Fibroblast of lung (primary cell): ENCODE results near the gene IL15RA. TPM values are rescaled to one million over a fixed set of nuclear protein-coding genes. Genes with fewer than 3 reads are reported as not detected.

Source experiments
- DNase-seq, 2 donors: peaks; one replicate each; pipeline versions ENCODE4 v3.0.0 to v3.0.0-alpha.2; 2010; ENCODE audit warnings: low read depth in 2 of 2
- H2AFZ ChIP-seq: 2 replicates; pipeline ENCODE4 v1.5.1; 2012; ENCODE audit warnings: low read length, control low read depth, inconsistent platforms
- H3K27ac ChIP-seq: 2 replicates; pipeline ENCODE4 v1.5.1; 2011; ENCODE audit warnings: low read length, control low read depth; ENCODE audit not compliant: insufficient read depth
- H3K27me3 ChIP-seq: 2 replicates; pipeline ENCODE4 v1.5.1; 2011; ENCODE audit warnings: mild to moderate bottlenecking, low read length; ENCODE audit not compliant: control insufficient read depth, insufficient read depth
- H3K36me3 ChIP-seq: 2 replicates; pipeline ENCODE4 v1.5.1; 2011; ENCODE audit warnings: low read length; ENCODE audit not compliant: control insufficient read depth, insufficient read depth
- H3K4me1 ChIP-seq: 2 replicates; pipeline ENCODE4 v1.5.1; 2011; ENCODE audit warnings: low read length; ENCODE audit not compliant: control insufficient read depth, insufficient read depth; ENCODE audit errors: extremely low read depth
- H3K4me2 ChIP-seq: 2 replicates; pipeline ENCODE4 v1.5.1; 2011; ENCODE audit warnings: low read length, control low read depth; ENCODE audit not compliant: insufficient read depth; ENCODE audit errors: extremely low read depth
- H3K4me3 ChIP-seq, 4 experiments: fragments of 200-600 bp in 1 of 4; sonication (generic) in 1 of 4; replicated peaks in 1 of 4; 2 replicates each; pipeline ENCODE4 v1.5.1; 2011 to 2016; ENCODE audit warnings: low read length in 4 of 4, low read depth in 3 of 4, mild to moderate bottlenecking in 3 of 4, control low read depth in 2 of 4, inconsistent platforms in 1 of 4, mixed read lengths in 1 of 4; ENCODE audit not compliant: insufficient read depth in 1 of 4; ENCODE audit errors: control extremely low read depth in 1 of 4
- H3K79me2 ChIP-seq: 2 replicates; pipeline ENCODE4 v1.5.1; 2012; ENCODE audit warnings: mild to moderate bottlenecking, low read length, inconsistent platforms; ENCODE audit not compliant: control insufficient read depth, insufficient read depth
- H3K9ac ChIP-seq: 2 replicates; pipeline ENCODE4 v1.5.1; 2011; ENCODE audit warnings: mild to moderate bottlenecking, low read length, control low read depth; ENCODE audit not compliant: insufficient read depth
- H3K9me3 ChIP-seq: 2 replicates; pipeline ENCODE4 v1.5.1; 2012; ENCODE audit warnings: low read depth, low read length; ENCODE audit not compliant: control insufficient read depth, insufficient read depth
- H4K20me1 ChIP-seq: 2 replicates; pipeline ENCODE4 v1.5.1; 2011; ENCODE audit warnings: low read length; ENCODE audit not compliant: control insufficient read depth, insufficient read depth; ENCODE audit errors: extremely low read depth
- EZH2 ChIP-seq: IDR thresholded peaks from 2 replicates; pipeline ENCODE4 v1.5.1; 2012; ENCODE audit warnings: low read length, control low read depth, mild to moderate bottlenecking; ENCODE audit errors: missing control alignments
- polyA plus RNA-seq, 2 donors: library from polyadenylated mRNA; depleted of rRNA in 1 of 2; stranded (reverse) in 1 of 2; unstranded in 1 of 2; fragments of >200 nt; gene quantifications; 2 replicates each; pipeline ENCODE4 v1.2.1, GENCODE V29; 2011 to 2012; ENCODE audit warnings: missing spikeins in 1 of 2
- total RNA-seq: library from RNA; depleted of rRNA; stranded (reverse); fragments of >200 nt; gene quantifications from 2 replicates; pipeline ENCODE4 v1.2.1, GENCODE V29; 2014
- TF ChIP-seq, protein P1 (sequence below), 2 donors: IDR thresholded peaks in 1 of 2; conservative IDR thresholded peaks in 1 of 2; 1 replicate in 1 of 2; 2 replicates in 1 of 2; pipeline ENCODE4 v1.5.1; 2011 to 2012; ENCODE audit warnings: low read length in 2 of 2, control low read depth in 1 of 2, inconsistent platforms in 1 of 2, low read depth in 1 of 2, mild to moderate bottlenecking in 1 of 2

IL15RA gene
- total and polyA plus RNA-seq, 2 donors (not counting 1 experiment from before 2014, with no cell fraction given) = 5.9 to 13.7 TPM

DNA sequence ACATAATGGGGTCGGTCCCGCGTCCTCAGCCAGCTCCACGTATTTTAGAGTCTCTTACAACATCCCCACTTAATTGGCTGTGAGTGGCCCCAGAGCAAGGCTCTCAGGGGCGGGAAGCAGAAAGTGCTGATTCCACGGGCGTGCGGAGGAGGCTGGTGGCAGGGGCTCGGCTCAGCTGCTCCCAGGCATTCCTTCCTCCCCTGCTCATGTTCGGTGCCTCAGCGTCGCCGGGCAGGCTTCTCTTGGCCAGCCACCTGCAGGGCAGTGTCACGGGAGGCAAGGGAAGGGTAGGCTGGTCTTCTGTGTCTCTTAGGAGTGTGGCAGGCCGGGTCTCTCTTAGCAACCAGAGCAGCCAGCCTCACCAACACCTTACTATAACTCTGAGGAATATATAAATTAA is 33.8 kb downstream of the IL15RA start:
- H3K4me1 ChIP-seq = peaks cover 21% of the 10 kb centered on the region
- no peaks in the 10 kb centered on the region for H3K27me3 ChIP-seq
- peak; percentile 51 to 68 for DNase-seq
- peak overlapping the region in 1 of 4 experiments; percentile 29 for H3K4me3 ChIP-seq
- no peak overlapping the region for H3K9ac ChIP-seq
- H3K36me3 ChIP-seq = peaks cover 1% of the 10 kb centered on the region
- H2AFZ ChIP-seq = no peak overlapping the region
- TF ChIP-seq, protein P1, sequence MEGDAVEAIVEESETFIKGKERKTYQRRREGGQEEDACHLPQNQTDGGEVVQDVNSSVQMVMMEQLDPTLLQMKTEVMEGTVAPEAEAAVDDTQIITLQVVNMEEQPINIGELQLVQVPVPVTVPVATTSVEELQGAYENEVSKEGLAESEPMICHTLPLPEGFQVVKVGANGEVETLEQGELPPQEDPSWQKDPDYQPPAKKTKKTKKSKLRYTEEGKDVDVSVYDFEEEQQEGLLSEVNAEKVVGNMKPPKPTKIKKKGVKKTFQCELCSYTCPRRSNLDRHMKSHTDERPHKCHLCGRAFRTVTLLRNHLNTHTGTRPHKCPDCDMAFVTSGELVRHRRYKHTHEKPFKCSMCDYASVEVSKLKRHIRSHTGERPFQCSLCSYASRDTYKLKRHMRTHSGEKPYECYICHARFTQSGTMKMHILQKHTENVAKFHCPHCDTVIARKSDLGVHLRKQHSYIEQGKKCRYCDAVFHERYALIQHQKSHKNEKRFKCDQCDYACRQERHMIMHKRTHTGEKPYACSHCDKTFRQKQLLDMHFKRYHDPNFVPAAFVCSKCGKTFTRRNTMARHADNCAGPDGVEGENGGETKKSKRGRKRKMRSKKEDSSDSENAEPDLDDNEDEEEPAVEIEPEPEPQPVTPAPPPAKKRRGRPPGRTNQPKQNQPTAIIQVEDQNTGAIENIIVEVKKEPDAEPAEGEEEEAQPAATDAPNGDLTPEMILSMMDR (conservative IDR thresholded peaks at IDR 0.05 in 1 of 2, IDR thresholded peaks at IDR 0.05 in 1 of 2; ENCODE audit: low read depth in 1 of 2, low read length in 2 of 2) = no peak
- TF ChIP-seq EZH2 = no peak
- H4K20me1 ChIP-seq = no peaks in the 10 kb centered on the region
- H3K9me3 ChIP-seq = no peaks in the 10 kb centered on the region
- peak overlapping the region; percentile 82 for H3K4me2 ChIP-seq
- peak overlapping the region; percentile 76 for H3K27ac ChIP-seq
- no peaks in the 10 kb centered on the region for H3K79me2 ChIP-seq

DNA sequence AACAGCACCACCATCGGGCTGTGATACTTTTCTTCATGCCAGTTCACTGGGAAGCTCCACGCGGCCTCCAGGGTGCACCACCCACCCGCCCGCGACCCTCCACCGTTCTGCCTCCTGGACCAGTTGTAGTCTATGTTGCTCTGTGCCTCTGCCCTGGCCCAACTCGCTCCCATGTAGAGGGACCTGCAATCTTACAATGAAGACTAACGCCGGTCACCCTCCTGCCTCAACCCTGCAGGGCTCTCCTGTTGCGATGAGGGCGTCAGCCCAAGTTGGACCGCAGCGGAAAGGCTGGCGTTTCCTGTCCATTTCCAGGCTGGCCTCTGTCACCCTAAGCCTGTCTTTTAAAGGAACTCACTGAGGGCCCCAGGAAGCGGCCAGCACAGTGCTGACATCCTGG is 34.9 kb downstream of the IL15RA start:
- Histone ChIP-seq H3K27ac (no peak overlapping the region), H3K9me3 (no peaks in the 10 kb centered on the region), H3K4me2 (no peak overlapping the region), H3K4me1 (peaks cover 21% of the 10 kb centered on the region), H3K27me3 (no peaks in the 10 kb centered on the region), H3K4me3 (no peak overlapping the region), H3K36me3 (peaks cover 4% of the 10 kb centered on the region), H3K79me2 (no peaks in the 10 kb centered on the region), H3K9ac (no peak overlapping the region), H4K20me1 (no peaks in the 10 kb centered on the region), H2AFZ (no peak overlapping the region)
- no peak for DNase-seq
- TF ChIP-seq, protein P1 (conservative IDR thresholded peaks at IDR 0.05 in 1 of 2, IDR thresholded peaks at IDR 0.05 in 1 of 2; ENCODE audit: low read depth in 1 of 2, low read length in 2 of 2) = no peak
- no peak for TF ChIP-seq EZH2

DNA sequence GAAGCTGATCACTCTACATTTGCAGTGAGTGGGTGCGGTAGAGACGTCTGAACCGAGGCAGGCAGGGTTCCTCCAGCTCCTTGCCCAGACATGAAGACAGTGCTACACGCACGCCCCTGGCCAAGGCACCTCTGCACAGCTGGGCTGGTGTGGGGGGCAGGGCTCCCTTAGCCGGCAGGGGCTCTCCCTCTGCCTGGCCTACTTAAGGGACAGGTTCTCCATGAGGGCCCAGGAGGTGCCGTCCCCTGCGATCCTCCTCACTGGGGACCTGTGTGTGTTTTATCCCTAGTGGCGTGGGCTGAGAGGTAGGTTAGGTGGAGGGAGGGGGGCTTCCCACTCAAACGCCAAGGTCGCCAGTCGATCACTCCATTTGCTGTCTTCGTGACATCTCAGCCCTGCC is 35.3 kb downstream of the IL15RA start:
- H3K9ac ChIP-seq = no peak overlapping the region
- H3K27ac ChIP-seq = no peak overlapping the region
- TF ChIP-seq, protein P1 (conservative IDR thresholded peaks at IDR 0.05 in 1 of 2, IDR thresholded peaks at IDR 0.05 in 1 of 2; ENCODE audit: low read depth in 1 of 2, low read length in 2 of 2) = no peak
- no peak for TF ChIP-seq EZH2
- no peak for DNase-seq
- no peaks in the 10 kb centered on the region for H4K20me1 ChIP-seq
- H3K9me3 ChIP-seq = no peaks in the 10 kb centered on the region
- H3K36me3 ChIP-seq = peaks cover 6% of the 10 kb centered on the region
- H3K4me2 ChIP-seq = no peak overlapping the region
- no peaks in the 10 kb centered on the region for H3K27me3 ChIP-seq
- H3K79me2 ChIP-seq = no peaks in the 10 kb centered on the region
- no peak overlapping the region for H2AFZ ChIP-seq
- no peak overlapping the region for H3K4me3 ChIP-seq
- peaks cover 21% of the 10 kb centered on the region for H3K4me1 ChIP-seq
